Hepatic stellate cell (primary cell): ENCODE results near the gene ELK4.

Experiments
- DNase-seq: peaks from one replicate; pipeline ENCODE4 v3.0.0; 2011; ENCODE audit warnings: low spot score

The ELK4 gene

GRCh38 chr1:205561501-205562203, 70.2 kb downstream of the ELK4 start:
- no peak for DNase-seq
